ENCODE results near the gene OTUD5. TPM values are rescaled to one million over a fixed set of nuclear protein-coding genes. Genes with fewer than 3 reads are reported as not detected.

The OTUD5 gene
- total RNA-seq, 1 donor, result 28.5 TPM

DNA sequence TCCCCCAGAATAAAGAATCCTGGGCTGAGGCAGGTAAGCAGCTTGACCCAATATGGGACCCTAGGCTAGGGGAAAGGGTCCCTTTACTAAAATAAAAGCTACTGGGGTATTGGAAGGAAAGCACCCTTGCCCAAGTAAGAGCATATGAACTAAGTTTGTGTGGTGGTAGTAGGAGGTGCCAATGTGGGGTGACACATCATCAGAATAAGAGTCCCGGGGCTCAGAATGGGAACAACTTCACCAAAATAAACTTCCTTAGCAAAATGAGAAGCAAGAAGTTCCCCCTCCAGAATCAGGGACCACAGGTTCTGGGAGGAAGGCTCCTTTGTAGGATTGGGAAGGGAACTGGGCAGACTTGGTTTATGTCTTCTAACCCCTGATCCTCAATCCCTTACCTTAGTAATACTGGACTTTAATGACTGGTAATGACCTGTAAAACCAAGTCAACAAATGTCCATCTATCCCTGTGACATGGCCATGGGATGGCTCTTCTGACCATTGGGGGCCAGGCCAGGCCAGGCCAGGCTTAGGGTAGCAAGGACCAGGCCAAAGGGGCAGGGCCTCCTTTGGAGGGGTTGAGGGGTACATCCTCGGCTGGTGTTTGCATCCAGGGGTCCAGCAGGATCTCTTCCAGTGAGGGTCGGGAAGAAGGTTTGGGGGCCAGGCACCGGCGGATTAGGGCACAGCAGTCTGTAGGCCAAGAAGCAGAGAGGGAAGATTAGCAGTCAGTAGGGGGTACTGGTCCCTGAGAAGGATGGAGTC, 43.6 kb downstream of the OTUD5 start:
- no peak for DNase-seq (ENCODE audit: low read depth)
- H3K4me3 ChIP-seq (ENCODE audit: low read depth, low read length), result no peak overlapping the region
- no peak for TF ChIP-seq CTCF (IDR thresholded peaks at IDR 0.05; ENCODE audit: insufficient read depth, low read depth, low read length)

DNA sequence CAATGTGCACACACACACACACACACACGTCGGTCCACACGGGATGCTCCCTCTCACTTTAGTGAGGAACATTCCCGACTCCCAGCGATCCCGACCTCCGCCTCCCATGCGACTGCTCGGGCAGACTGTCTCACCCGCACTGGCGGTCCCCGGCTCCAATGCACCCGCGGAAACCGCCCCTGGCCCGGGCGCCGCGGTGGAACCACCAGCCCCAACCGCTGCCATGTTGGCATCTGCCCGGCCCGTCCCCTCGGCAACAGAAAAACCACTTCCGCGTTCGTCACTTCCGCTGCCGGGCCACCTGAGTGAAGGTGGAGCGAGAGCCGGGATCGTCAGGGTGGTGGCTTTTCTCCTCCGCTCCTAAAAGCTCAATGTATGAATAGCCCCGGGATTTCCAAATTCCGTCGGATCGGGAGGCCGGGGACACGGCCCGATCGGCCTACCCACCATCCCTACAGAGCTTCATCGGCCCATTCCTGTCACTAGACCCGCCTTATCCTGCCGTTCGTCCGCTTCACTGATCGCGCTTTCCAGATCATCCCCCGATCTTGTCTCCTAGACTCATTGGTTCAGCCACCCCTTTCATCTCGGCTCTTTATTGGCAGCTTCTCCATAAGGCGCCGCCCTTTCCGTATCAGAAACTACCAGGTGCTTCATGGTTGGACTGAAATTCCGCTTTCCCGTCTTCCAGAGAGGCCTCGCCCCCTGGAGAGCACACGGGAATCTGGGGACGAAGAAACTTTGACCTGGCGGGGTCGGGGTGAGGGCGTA, 45.8 kb downstream of the OTUD5 start, which contains the start of gene SLC35A2:
TSS of gene SLC35A2 (minus strand) at position 235 of the 771 bp plus-strand sequence. CDS start at position 225, 10 bp downstream.
- TF ChIP-seq CTCF (IDR thresholded peaks at IDR 0.05; ENCODE audit: insufficient read depth, low read depth, low read length), result no peak
- peak within 1 kb of the TSS; percentile 65 for H3K4me3 ChIP-seq (ENCODE audit: low read depth, low read length)
- peak; percentile 69 for DNase-seq (ENCODE audit: low read depth)

DNA sequence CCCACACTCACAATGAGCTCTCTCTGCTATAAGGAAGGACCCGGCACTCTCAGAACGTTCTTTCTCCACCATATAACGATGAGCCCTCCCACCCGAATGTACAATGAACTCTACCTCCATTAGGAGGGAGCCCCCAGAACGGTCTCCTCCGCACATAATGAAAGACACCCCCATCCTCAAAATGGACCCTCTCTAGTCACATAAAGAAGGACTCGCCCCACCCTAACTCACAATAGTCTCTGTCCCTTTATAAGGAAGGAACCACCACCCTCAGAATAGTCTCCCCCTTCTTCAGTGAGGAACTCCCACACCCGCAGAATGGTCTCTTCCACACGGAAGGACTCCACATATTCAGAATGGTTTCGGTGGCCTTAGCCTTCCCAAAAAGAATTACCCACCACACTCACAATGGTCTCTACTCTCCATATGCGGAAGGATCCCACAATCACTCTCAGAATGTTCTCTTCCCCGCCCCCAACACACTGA, 46.4 kb downstream of the OTUD5 start:
- peak overlapping the region; percentile 65 for H3K4me3 ChIP-seq (ENCODE audit: low read depth, low read length)
- no peak for TF ChIP-seq CTCF (IDR thresholded peaks at IDR 0.05; ENCODE audit: insufficient read depth, low read depth, low read length)
- peak; percentile 42 for DNase-seq (ENCODE audit: low read depth)

DNA sequence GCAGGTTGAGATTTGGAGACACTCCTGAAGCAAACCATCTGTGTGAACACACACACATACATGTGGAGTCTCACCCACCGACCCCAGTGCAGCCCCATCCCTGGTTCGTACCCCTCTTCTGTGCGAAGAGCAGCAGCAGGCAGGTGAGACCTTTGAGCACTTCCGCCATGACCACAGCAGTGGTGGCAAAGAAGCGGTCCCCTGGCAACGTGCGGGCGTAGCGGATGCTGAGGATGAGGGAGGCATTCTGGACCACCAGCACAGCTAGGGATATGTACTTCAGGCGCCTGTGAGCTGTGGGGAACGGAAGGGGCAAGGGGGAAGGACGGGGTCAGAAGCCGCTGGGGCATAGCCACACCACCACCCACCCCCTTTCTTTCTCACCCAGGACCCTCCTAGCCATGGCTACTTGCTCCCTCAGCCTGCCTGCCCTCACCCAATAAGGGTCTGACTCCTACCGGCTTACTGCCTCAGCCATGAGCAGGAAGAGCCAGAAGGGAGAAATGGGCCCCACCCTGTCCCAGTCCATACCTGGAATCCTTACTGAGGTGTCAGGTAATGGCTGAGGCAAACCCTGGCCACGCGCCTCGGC, 47.6 kb downstream of the OTUD5 start:
- H3K4me3 ChIP-seq (ENCODE audit: low read depth, low read length), result no peak overlapping the region
- no peak for TF ChIP-seq CTCF (IDR thresholded peaks at IDR 0.05; ENCODE audit: insufficient read depth, low read depth, low read length)
- no peak for DNase-seq (ENCODE audit: low read depth)

DNA sequence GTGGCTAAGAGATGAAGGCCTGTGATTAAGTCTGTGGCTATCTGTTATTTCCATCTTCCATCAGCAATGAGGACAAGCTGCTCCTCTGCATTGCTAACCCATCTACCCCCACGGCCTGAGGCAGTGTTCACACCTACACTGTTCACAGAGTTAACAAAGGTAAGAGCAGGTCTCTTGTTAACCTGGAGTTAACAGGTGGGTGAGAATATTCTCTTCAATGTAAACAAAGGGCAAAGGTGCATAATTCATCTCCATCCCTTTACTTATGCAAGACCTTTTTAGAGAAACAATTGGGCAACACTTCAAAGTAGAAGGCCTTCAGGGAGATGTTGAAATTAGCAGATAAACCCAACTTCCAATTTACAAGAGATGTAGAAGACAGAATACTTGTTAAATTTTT, 48.8 kb downstream of the OTUD5 start:
- no peak overlapping the region for H3K4me3 ChIP-seq (ENCODE audit: low read depth, low read length)
- no peak for TF ChIP-seq CTCF (IDR thresholded peaks at IDR 0.05; ENCODE audit: insufficient read depth, low read depth, low read length)
- DNase-seq (ENCODE audit: low read depth), result no peak

DNA sequence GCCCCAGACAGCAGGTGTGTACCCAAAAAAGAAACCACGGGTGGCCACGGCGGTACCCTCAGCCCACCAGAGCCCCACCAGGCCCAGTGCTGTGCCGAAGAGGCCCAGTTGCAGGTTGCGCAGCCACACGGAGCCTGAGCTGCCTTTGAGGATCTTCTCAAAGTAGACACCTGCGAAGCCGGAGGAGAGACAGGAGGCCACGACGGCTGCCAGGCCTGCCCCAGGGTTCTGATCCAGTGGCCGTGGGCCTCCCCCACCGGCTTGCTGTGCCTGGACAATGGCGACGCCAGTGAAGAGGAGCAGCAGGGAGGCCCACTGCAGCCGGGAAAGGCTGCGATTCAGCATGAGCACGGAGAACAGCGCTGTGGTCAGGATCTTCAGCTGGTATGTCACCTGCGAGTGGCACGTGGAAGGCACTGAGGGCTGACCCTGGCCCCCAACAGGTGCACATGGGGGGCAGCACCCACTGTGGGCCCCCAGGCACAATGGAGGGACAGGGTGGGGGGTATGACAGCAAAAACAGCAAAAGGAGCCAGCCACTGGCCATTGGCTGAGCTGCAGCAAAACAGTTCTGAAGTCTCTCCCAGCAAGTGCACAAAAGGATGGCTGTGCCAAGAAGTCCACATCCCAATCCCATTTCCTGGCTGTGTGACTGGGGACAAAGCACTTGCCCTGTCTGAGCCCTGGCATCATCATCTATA, 52.2 kb downstream of the OTUD5 start:
- no peak overlapping the region for H3K4me3 ChIP-seq (ENCODE audit: low read depth, low read length)
- no peak for DNase-seq (ENCODE audit: low read depth)
- no peak for TF ChIP-seq CTCF (IDR thresholded peaks at IDR 0.05; ENCODE audit: insufficient read depth, low read depth, low read length)

Measured in fibroblast of villous mesenchyme (primary cell).